ENCODE data around the gene CCDC117.

DNA sequence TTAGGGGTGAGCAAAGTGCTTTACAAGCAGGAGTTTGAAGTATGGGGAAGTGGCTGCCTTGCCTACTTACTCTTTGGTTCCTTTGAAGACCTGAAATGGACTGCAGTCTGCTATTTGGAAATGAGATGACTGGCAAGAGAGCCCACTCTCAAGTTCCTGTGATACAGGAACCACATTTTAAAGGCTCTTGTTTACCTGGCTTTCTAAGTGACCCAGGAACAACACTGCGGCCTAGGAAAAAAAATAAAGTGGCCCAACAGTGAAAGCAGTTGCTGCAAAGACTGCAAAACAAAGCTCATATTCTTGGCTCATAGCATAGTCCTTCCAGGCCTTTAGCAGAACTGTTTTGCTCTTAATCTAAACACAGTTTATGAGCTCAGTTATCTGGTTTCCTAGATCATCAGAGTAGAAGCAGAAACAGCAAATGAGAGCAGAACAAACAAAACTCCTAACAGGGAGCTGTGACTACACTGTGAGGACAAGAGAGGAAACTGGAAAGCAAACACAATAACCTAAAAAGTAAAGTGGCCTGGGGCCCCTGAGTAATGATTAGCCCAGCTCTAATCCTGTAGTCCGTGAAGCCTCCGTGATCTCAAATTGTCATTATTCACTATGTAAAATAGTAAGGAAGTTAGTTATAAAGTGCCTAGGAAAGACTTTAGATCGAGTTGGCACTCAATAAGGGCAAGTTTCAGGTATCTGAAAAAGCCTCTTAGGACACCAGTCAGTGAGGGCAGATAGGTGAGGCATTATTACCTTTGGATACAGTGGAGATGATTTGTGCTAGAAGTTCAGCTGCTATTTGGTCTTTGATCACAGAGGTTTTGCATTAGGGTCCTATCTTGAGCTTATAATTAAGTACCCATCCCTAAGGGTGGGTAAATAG, 11.5 kb downstream of the CCDC117 start:
- TF ChIP-seq, protein P1, sequence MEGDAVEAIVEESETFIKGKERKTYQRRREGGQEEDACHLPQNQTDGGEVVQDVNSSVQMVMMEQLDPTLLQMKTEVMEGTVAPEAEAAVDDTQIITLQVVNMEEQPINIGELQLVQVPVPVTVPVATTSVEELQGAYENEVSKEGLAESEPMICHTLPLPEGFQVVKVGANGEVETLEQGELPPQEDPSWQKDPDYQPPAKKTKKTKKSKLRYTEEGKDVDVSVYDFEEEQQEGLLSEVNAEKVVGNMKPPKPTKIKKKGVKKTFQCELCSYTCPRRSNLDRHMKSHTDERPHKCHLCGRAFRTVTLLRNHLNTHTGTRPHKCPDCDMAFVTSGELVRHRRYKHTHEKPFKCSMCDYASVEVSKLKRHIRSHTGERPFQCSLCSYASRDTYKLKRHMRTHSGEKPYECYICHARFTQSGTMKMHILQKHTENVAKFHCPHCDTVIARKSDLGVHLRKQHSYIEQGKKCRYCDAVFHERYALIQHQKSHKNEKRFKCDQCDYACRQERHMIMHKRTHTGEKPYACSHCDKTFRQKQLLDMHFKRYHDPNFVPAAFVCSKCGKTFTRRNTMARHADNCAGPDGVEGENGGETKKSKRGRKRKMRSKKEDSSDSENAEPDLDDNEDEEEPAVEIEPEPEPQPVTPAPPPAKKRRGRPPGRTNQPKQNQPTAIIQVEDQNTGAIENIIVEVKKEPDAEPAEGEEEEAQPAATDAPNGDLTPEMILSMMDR (IDR thresholded peaks at IDR 0.05), result no peak
- TF ChIP-seq POLR2A (IDR thresholded peaks at IDR 0.05), result no peak
